RWPE2 (cell line): ENCODE results near the gene TAB2.

ENCODE experiments used
- ATAC-seq: fragments of 200-7000 bp; cut with Tn5 transposase; 3 replicates; pipeline ENCODE4 v1.9.1; 2021; ENCODE audit warnings: low read depth
- DNase-seq: peaks from one replicate; pipeline ENCODE4 v3.0.0-alpha.2; 2020; ENCODE audit warnings: low spot score
- H3K27ac ChIP-seq: fragments of 450-650 bp; 2 replicates; pipeline ENCODE4 v1.5.1; 2017; ENCODE audit warnings: mild to moderate bottlenecking; ENCODE audit not compliant: poor library complexity, severe bottlenecking
- H3K27me3 ChIP-seq: fragments of 250-450 bp; sonication (Bioruptor Pico); 2 replicates; pipeline ENCODE4 v1.5.1; 2021; ENCODE audit warnings: mild to moderate bottlenecking, moderate library complexity; ENCODE audit not compliant: insufficient read depth, poor library complexity, severe bottlenecking
- H3K36me3 ChIP-seq: fragments of 250-450 bp; sonication (Bioruptor Pico); 2 replicates; pipeline ENCODE4 v1.5.1; 2020; ENCODE audit warnings: low read depth, mild to moderate bottlenecking, moderate library complexity
- H3K4me1 ChIP-seq: fragments of 250-450 bp; sonication (Bioruptor Pico); 2 replicates; pipeline ENCODE4 v1.5.1; 2021; ENCODE audit warnings: mild to moderate bottlenecking, moderate library complexity; ENCODE audit not compliant: insufficient read depth, poor library complexity, severe bottlenecking
- H3K4me3 ChIP-seq: fragments of 250-450 bp; sonication (Bioruptor Pico); 2 replicates; pipeline ENCODE4 v1.5.1; 2021; ENCODE audit warnings: mild to moderate bottlenecking, moderate library complexity; ENCODE audit not compliant: severe bottlenecking
- H3K9me3 ChIP-seq: fragments of 250-450 bp; sonication (Bioruptor Pico); 2 replicates; pipeline ENCODE4 v1.5.1; 2021; ENCODE audit warnings: mild to moderate bottlenecking, moderate library complexity; ENCODE audit not compliant: severe bottlenecking
- CTCF ChIP-seq: fragments of 450-650 bp; IDR thresholded peaks from one replicate; pipeline ENCODE4 v1.5.1; 2017; ENCODE audit warnings: mild to moderate bottlenecking, moderate library complexity; ENCODE audit not compliant: poor library complexity, severe bottlenecking

TAB2 gene

DNA sequence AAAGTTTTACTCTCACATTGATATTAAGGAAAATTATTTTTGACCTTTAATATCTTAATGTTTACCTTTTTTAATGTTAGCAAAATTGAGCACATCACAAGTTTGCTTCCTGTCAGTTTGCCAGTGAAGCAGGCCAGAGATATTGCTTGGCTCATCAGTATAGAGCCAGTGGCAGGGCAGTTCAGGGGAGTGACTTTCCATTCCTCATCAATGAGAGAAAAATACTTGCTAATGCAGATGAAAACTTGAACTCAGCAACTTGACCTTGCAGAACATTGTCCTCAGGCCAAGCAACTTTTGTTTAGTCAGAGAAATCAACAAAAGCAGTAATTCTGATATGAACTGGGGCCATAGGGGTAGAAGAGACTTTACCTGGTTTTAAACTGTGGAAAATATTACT lies 6.9 kb downstream of the TAB2 start:
- TF ChIP-seq CTCF: no peak
- Histone ChIP-seq H3K27me3 (no peaks in the 10 kb centered on the region), H3K27ac (no peak overlapping the region), H3K9me3 (peaks cover 2% of the 10 kb centered on the region), H3K4me1 (peaks cover 39% of the 10 kb centered on the region), H3K36me3 (peaks cover 8% of the 10 kb centered on the region), H3K4me3 (no peak overlapping the region)
- no peak for ATAC-seq
- no peak for DNase-seq

DNA sequence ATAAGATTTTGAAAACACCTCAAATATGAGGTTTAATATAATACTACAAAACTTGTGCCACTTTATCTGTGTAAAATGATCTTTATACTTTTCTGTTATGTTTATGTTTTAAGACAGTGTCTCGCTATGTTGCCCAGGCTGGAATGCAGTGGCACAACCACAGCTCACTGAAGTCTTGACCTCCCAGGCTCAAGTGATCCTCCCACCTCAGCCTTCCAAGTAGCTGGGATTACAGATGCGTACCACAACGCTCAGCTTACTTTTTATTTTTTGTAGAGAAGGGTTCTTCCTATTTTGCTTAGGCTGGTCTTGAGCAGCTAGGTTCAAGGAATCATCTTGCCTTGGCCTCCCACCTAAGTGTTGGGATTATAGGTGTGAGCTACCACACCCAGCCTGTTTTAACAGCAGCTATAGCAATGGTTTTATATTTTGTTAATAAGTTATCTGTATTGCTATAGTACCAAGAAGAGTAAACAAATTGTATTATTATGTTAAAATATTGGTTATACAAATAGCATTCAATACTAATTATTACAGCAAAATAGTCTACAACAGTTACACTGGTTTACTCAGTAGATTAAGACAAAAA lies 8.2 kb downstream of the TAB2 start:
- Histone ChIP-seq H3K27ac (no peak overlapping the region), H3K9me3 (peaks cover 2% of the 10 kb centered on the region), H3K4me1 (peaks cover 34% of the 10 kb centered on the region), H3K4me3 (no peak overlapping the region), H3K36me3 (peaks cover 8% of the 10 kb centered on the region), H3K27me3 (no peaks in the 10 kb centered on the region)
- DNase-seq: no peak
- no peak for ATAC-seq
- TF ChIP-seq CTCF: no peak

DNA sequence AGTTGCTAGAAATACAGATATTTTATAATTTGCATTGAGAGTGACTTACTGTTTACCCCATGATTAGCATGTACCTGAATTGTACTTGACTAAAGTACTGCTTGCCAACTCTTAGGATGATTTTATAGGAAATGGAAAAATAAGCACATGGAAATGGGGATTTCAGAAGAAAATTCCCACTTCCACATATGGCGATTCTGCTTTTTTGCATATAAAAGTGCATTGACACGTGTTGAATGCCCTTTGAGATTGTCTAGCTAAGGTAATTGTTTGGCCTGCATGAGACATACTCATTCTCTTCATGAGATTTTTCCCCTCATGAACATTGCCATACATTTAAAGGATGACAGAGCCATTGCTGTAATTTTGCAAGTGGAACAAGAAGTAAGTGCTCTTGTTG lies 10.1 kb downstream of the TAB2 start:
- no peak overlapping the region for H3K4me3 ChIP-seq
- H3K27ac ChIP-seq: no peak overlapping the region
- peaks cover 2% of the 10 kb centered on the region for H3K9me3 ChIP-seq
- no peaks in the 10 kb centered on the region for H3K27me3 ChIP-seq
- peaks cover 40% of the 10 kb centered on the region for H3K4me1 ChIP-seq
- TF ChIP-seq CTCF: no peak
- ATAC-seq (no peak), DNase-seq (no peak)
- H3K36me3 ChIP-seq: peaks cover 8% of the 10 kb centered on the region

GRCh38 chr6:149328083-149328482 lies 10.6 kb downstream of the TAB2 start:
- DNase-seq (no peak), ATAC-seq (no peak)
- Histone ChIP-seq H3K4me1 (peaks cover 40% of the 10 kb centered on the region), H3K27ac (no peak overlapping the region), H3K9me3 (peaks cover 2% of the 10 kb centered on the region), H3K27me3 (no peaks in the 10 kb centered on the region), H3K4me3 (no peak overlapping the region), H3K36me3 (peaks cover 8% of the 10 kb centered on the region)
- TF ChIP-seq CTCF: no peak

DNA sequence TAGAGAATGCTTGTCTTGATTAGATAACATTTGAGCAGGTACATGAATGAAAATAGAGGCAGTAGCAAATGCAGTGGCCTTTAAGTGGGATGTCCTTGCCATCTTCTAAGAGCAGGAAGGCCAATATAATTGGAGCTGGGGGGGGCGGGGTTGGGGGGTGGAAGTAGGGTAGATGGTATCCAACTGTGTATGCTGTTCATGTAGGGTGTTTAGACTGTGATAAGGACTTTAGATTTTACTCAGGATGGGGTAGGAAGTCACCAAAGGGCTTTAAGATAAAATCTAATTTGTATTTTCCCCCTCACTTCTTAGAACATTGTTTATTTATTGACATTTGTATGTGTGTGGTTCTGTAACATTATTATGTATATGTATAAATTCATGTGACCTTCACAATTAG lies 12.0 kb downstream of the TAB2 start:
- Histone ChIP-seq H3K27ac (no peak overlapping the region), H3K9me3 (peaks cover 2% of the 10 kb centered on the region), H3K36me3 (peaks cover 8% of the 10 kb centered on the region), H3K4me1 (peaks cover 44% of the 10 kb centered on the region), H3K4me3 (no peak overlapping the region), H3K27me3 (no peaks in the 10 kb centered on the region)
- TF ChIP-seq CTCF: no peak
- no peak for DNase-seq
- ATAC-seq: no peak
